Gastroesophageal sphincter (tissue), 4 donors: ENCODE results near the gene MFN2. TPM values are rescaled to one million over a fixed set of nuclear protein-coding genes. Genes with fewer than 3 reads are reported as not detected.

Source experiments
- ATAC-seq: fragments of 150-250 bp; one replicate; pipeline ENCODE4 v1.9.1; 2016; ENCODE audit warnings: mild to moderate bottlenecking, moderate library complexity
- H3K27ac ChIP-seq, 4 donors: fragments of 200-600 bp; sonication (generic) in 3 of 4; 1 replicate in 3 of 4; 2 replicates in 1 of 4; pipeline ENCODE4 v1.5.1; 2016 to 2019
- H3K27me3 ChIP-seq: fragments of 200-600 bp; sonication (generic); one replicate; pipeline ENCODE4 v1.5.1; 2019
- H3K36me3 ChIP-seq, 2 donors: fragments of 200-600 bp; sonication (generic); one replicate each; pipeline ENCODE4 v1.5.1; 2019; ENCODE audit warnings: control low read depth in 1 of 2
- H3K4me1 ChIP-seq, 3 donors: fragments of 200-600 bp; sonication (generic); 1 replicate in 2 of 3; 2 replicates in 1 of 3; pipeline ENCODE4 v1.5.1; 2016 to 2019; ENCODE audit warnings: control low read depth in 2 of 3
- H3K4me3 ChIP-seq, 2 donors: fragments of 200-600 bp; sonication (generic); one replicate each; pipeline ENCODE4 v1.5.1; 2019; ENCODE audit warnings: mild to moderate bottlenecking in 1 of 2, moderate library complexity in 1 of 2
- H3K9me3 ChIP-seq, 3 donors: fragments of 200-600 bp; sonication (generic); one replicate each; pipeline ENCODE4 v1.5.1; 2017 to 2019; ENCODE audit warnings: control low read depth in 2 of 3
- CTCF ChIP-seq, 4 experiments: fragments of 200-600 bp in 2 of 4; fragments of 450-650 bp in 2 of 4; sonication (generic) in 1 of 4; IDR thresholded peaks; one replicate each; pipeline ENCODE4 v1.5.1; 2017 to 2019; ENCODE audit warnings: antibody characterized with exemption in 4 of 4, mild to moderate bottlenecking in 2 of 4, moderate library complexity in 2 of 4
- EP300 ChIP-seq: sonication (generic); formaldehyde crosslinking; IDR thresholded peaks from one replicate; pipeline ENCODE4 v1.6.1; 2017; ENCODE audit warnings: antibody characterized with exemption, mild to moderate bottlenecking
- POLR2A ChIP-seq, 2 donors: fragments of 450-650 bp; IDR thresholded peaks; one replicate each; pipeline ENCODE4 v1.6.1; 2017; ENCODE audit warnings: antibody characterized with exemption in 2 of 2, mild to moderate bottlenecking in 2 of 2, moderate library complexity in 1 of 2
- POLR2AphosphoS5 ChIP-seq: sonication (generic); formaldehyde crosslinking; IDR thresholded peaks from one replicate; pipeline ENCODE4 v1.6.1; 2017; ENCODE audit warnings: antibody characterized with exemption
- WGBS, 2 donors: methylation state at CpG; one replicate each; pipeline ENCODE4 v1.1.5; 2018; ENCODE audit warnings: low coverage in 1 of 2; 5-methylcytosine and 5-hydroxymethylcytosine counted together
- total RNA-seq, 4 donors: library from RNA; depleted of rRNA; stranded (reverse); fragments of >200 nt; gene quantifications; one replicate each; pipeline ENCODE4 v1.1.0, GENCODE V29; 2016

The MFN2 gene
- total RNA-seq, 4 donors from 2014 or later, result 117 to 236 (median 186) TPM

- WGBS, 2 donors, result 88 to 89% methylated on average over 1 to 2 of the region's 9 CpGs
- no peak for ATAC-seq
- TF ChIP-seq CTCF (IDR thresholded peaks at IDR 0.05) (no peak), POLR2AphosphoS5 (no peak), POLR2A (IDR thresholded peaks at IDR 0.05) (no peak), EP300 (no peak)
Measured at GRCh38 chr1:12021616-12022015, 41.4 kb downstream of the MFN2 start.

GRCh38 chr1:12022036-12022435 lies 41.8 kb downstream of the MFN2 start:
- no peak overlapping the region for H3K4me3 ChIP-seq
- ATAC-seq, result no peak
- peaks cover 0 to 17% (median 6%) of the 10 kb centered on the region in 3 donors for H3K4me1 ChIP-seq
- no peak overlapping the region for H3K27ac ChIP-seq
- H3K36me3 ChIP-seq, result peaks cover 0 to 56% of the 10 kb centered on the region in 2 donors
- TF ChIP-seq POLR2A (IDR thresholded peaks at IDR 0.05), result no peak
- TF ChIP-seq EP300, result no peak
- TF ChIP-seq CTCF (IDR thresholded peaks at IDR 0.05), result no peak
- TF ChIP-seq POLR2AphosphoS5, result no peak
- H3K27me3 ChIP-seq, result no peaks in the 10 kb centered on the region
- no CpG with 5 or more reads among the region's 14 CpGs for WGBS, 2 donors
- no peaks in the 10 kb centered on the region for H3K9me3 ChIP-seq

More at GRCh38 chr1:12021616-12022015, 41.4 kb downstream of the MFN2 start:
- no peak overlapping the region for H3K4me3 ChIP-seq
- H3K9me3 ChIP-seq, result no peaks in the 10 kb centered on the region
- H3K36me3 ChIP-seq, result peaks cover 0 to 52% of the 10 kb centered on the region in 2 donors
- peaks cover 0 to 17% (median 6%) of the 10 kb centered on the region in 3 donors for H3K4me1 ChIP-seq
- no peaks in the 10 kb centered on the region for H3K27me3 ChIP-seq
- H3K27ac ChIP-seq, result no peak overlapping the region

- H3K36me3 ChIP-seq, result peaks cover 0 to 100% of the 10 kb centered on the region in 2 donors
- 68 to 87% methylated on average over 6 to 9 of the region's 10 CpGs for WGBS, 2 donors
- no peaks in the 10 kb centered on the region for H3K27me3 ChIP-seq
Measured at GRCh38 chr1:12026586-12026985, 46.3 kb downstream of the MFN2 start.

GRCh38 chr1:12028248-12028647 lies 48.0 kb downstream of the MFN2 start:
- Histone ChIP-seq H3K4me3 (no peak overlapping the region), H3K27ac (no peak overlapping the region), H3K36me3 (peaks cover 0 to 90% of the 10 kb centered on the region in 2 donors), H3K27me3 (no peaks in the 10 kb centered on the region), H3K4me1 (no peaks in the 10 kb centered on the region), H3K9me3 (no peaks in the 10 kb centered on the region)
- ATAC-seq, result no peak
- no peak for TF ChIP-seq CTCF (IDR thresholded peaks at IDR 0.05)
- TF ChIP-seq POLR2A (IDR thresholded peaks at IDR 0.05), result no peak
- TF ChIP-seq POLR2AphosphoS5, result no peak
- no peak for TF ChIP-seq EP300
- WGBS, 2 donors, result 90 to 94% methylated on average over 2 to 8 of the region's 8 CpGs

More at GRCh38 chr1:12026586-12026985, 46.3 kb downstream of the MFN2 start:
- Histone ChIP-seq H3K4me3 (no peak overlapping the region), H3K9me3 (no peaks in the 10 kb centered on the region), H3K27ac (no peak overlapping the region), H3K4me1 (no peaks in the 10 kb centered on the region)
- no peak for ATAC-seq
- TF ChIP-seq POLR2A (IDR thresholded peaks at IDR 0.05), result no peak
- TF ChIP-seq POLR2AphosphoS5, result no peak
- TF ChIP-seq EP300, result no peak
- no peak for TF ChIP-seq CTCF (IDR thresholded peaks at IDR 0.05)

- no CpG with 5 or more reads among the region's 19 CpGs for WGBS, 2 donors
- Histone ChIP-seq H3K4me1 (no peaks in the 10 kb centered on the region), H3K9me3 (no peaks in the 10 kb centered on the region), H3K36me3 (peaks cover 0 to 83% of the 10 kb centered on the region in 2 donors), H3K4me3 (no peak overlapping the region), H3K27ac (no peak overlapping the region), H3K27me3 (no peaks in the 10 kb centered on the region)
- no peak for ATAC-seq
- TF ChIP-seq POLR2AphosphoS5, result no peak
- TF ChIP-seq CTCF (IDR thresholded peaks at IDR 0.05), result no peak
- no peak for TF ChIP-seq EP300
- TF ChIP-seq POLR2A (IDR thresholded peaks at IDR 0.05), result no peak
Measured at GRCh38 chr1:12028957-12029511, 48.8 kb downstream of the MFN2 start.
